ENCODE data around the gene TRIM72.

Gene TRIM72

GRCh38 chr16:31221357-31222160, 7.6 kb downstream of the TRIM72 start:
- no peak overlapping the region for H3K14ac ChIP-seq (ENCODE audit: low read length)
- H2BK120ac ChIP-seq (ENCODE audit: insufficient read depth, low read length, poor library complexity) = no peak overlapping the region
- H3K79me1 ChIP-seq (ENCODE audit: low read length) = no peaks in the 10 kb centered on the region
- no peaks in the 10 kb centered on the region for H3K36me3 ChIP-seq (ENCODE audit: control insufficient read depth in 1 of 2, insufficient read depth in 2 of 2, low read length in 2 of 2)
- no peak overlapping the region for H2AFZ ChIP-seq (ENCODE audit: insufficient read depth, low read length, poor library complexity)
- peaks cover 7% of the 10 kb centered on the region for H3K9me3 ChIP-seq (ENCODE audit: insufficient read depth, low read depth, low read length)
- H3K4ac ChIP-seq (ENCODE audit: low read depth, low read length) = no peak overlapping the region
- no peak overlapping the region for H4K91ac ChIP-seq (ENCODE audit: low read depth, low read length)
- no peak for DNase-seq
- H2BK12ac ChIP-seq (ENCODE audit: low read length) = no peak overlapping the region
- H4K12ac ChIP-seq (ENCODE audit: low read depth, low read length) = no peak overlapping the region
- no peak overlapping the region for H3K23ac ChIP-seq (ENCODE audit: low read length)
- no peak overlapping the region for H4K8ac ChIP-seq (ENCODE audit: low read depth, low read length)
- no peak overlapping the region for H3K4me3 ChIP-seq (ENCODE audit: low read depth, low read length)
- H3K27me3 ChIP-seq (ENCODE audit: insufficient read depth, low read length) = peaks cover 12% of the 10 kb centered on the region
- H3K27ac ChIP-seq (ENCODE audit: low read depth, low read length) = no peak overlapping the region
- no peak overlapping the region for H3K4me2 ChIP-seq (ENCODE audit: low read length)
- no peaks in the 10 kb centered on the region for H3K4me1 ChIP-seq (ENCODE audit: control insufficient read depth in 1 of 2, insufficient read depth in 2 of 2, low read length in 2 of 2)
- no CpG with 5 or more reads among the region's 12 CpGs for WGBS (ENCODE audit: extremely low coverage, insufficient coverage, insufficient read length)
- H3K79me2 ChIP-seq (ENCODE audit: control insufficient read depth, insufficient read depth, low read length, poor library complexity) = no peaks in the 10 kb centered on the region
- no peak overlapping the region for H2AK5ac ChIP-seq (ENCODE audit: low read length)
- H2BK5ac ChIP-seq (ENCODE audit: low read depth, low read length, poor library complexity) = no peak overlapping the region
- no peak overlapping the region for H3K9ac ChIP-seq (ENCODE audit: low read length)
- H3K18ac ChIP-seq (ENCODE audit: low read length) = no peak overlapping the region

GRCh38 chr16:31223044-31223443, 9.1 kb downstream of the TRIM72 start:
- Histone ChIP-seq H4K91ac (ENCODE audit: low read depth, low read length) (no peak overlapping the region), H3K18ac (ENCODE audit: low read length) (no peak overlapping the region)

GRCh38 chr16:31224092-31224955, 10.4 kb downstream of the TRIM72 start:
- Histone ChIP-seq H3K23ac (ENCODE audit: low read length) (no peak overlapping the region), H2AFZ (ENCODE audit: insufficient read depth, low read length, poor library complexity) (no peak overlapping the region), H2BK12ac (ENCODE audit: low read length) (no peak overlapping the region), H4K12ac (ENCODE audit: low read depth, low read length) (no peak overlapping the region), H3K4me3 (ENCODE audit: low read depth, low read length) (no peak overlapping the region), H3K79me2 (ENCODE audit: control insufficient read depth, insufficient read depth, low read length, poor library complexity) (no peaks in the 10 kb centered on the region), H2BK5ac (ENCODE audit: low read depth, low read length, poor library complexity) (no peak overlapping the region), H3K27me3 (ENCODE audit: insufficient read depth, low read length) (no peaks in the 10 kb centered on the region), H3K14ac (ENCODE audit: low read length) (no peak overlapping the region), H4K91ac (ENCODE audit: low read depth, low read length) (no peak overlapping the region), H4K8ac (ENCODE audit: low read depth, low read length) (no peak overlapping the region), H3K4me1 (ENCODE audit: control insufficient read depth in 1 of 2, insufficient read depth in 2 of 2, low read length in 2 of 2) (no peaks in the 10 kb centered on the region), H3K36me3 (ENCODE audit: control insufficient read depth in 1 of 2, insufficient read depth in 2 of 2, low read length in 2 of 2) (no peaks in the 10 kb centered on the region), H3K4ac (ENCODE audit: low read depth, low read length) (no peak overlapping the region), H3K79me1 (ENCODE audit: low read length) (no peaks in the 10 kb centered on the region), H3K9me3 (ENCODE audit: insufficient read depth, low read depth, low read length) (no peaks in the 10 kb centered on the region), H2BK120ac (ENCODE audit: insufficient read depth, low read length, poor library complexity) (no peak overlapping the region), H2AK5ac (ENCODE audit: low read length) (no peak overlapping the region), H3K4me2 (ENCODE audit: low read length) (no peak overlapping the region), H3K18ac (ENCODE audit: low read length) (no peak overlapping the region), H3K9ac (ENCODE audit: low read length) (no peak overlapping the region), H3K27ac (ENCODE audit: low read depth, low read length) (no peak overlapping the region)
- no peak for DNase-seq
- WGBS (ENCODE audit: extremely low coverage, insufficient coverage, insufficient read length) = no CpG with 5 or more reads among the region's 80 CpGs

More at GRCh38 chr16:31223044-31223443, 9.1 kb downstream of the TRIM72 start:
- no peak overlapping the region for H4K8ac ChIP-seq (ENCODE audit: low read depth, low read length)
- no peak overlapping the region for H3K23ac ChIP-seq (ENCODE audit: low read length)
- no peaks in the 10 kb centered on the region for H3K79me1 ChIP-seq (ENCODE audit: low read length)
- no peak overlapping the region for H3K9ac ChIP-seq (ENCODE audit: low read length)
- no peak overlapping the region for H2BK12ac ChIP-seq (ENCODE audit: low read length)
- H3K27me3 ChIP-seq (ENCODE audit: insufficient read depth, low read length) = no peaks in the 10 kb centered on the region
- no peaks in the 10 kb centered on the region for H3K79me2 ChIP-seq (ENCODE audit: control insufficient read depth, insufficient read depth, low read length, poor library complexity)
- H2AK5ac ChIP-seq (ENCODE audit: low read length) = no peak overlapping the region
- no peak overlapping the region for H4K12ac ChIP-seq (ENCODE audit: low read depth, low read length)
- no peak overlapping the region for H3K4ac ChIP-seq (ENCODE audit: low read depth, low read length)
- no peaks in the 10 kb centered on the region for H3K4me1 ChIP-seq (ENCODE audit: control insufficient read depth in 1 of 2, insufficient read depth in 2 of 2, low read length in 2 of 2)
- no peak overlapping the region for H3K14ac ChIP-seq (ENCODE audit: low read length)
- H2AFZ ChIP-seq (ENCODE audit: insufficient read depth, low read length, poor library complexity) = no peak overlapping the region
- DNase-seq = no peak
- no peak overlapping the region for H2BK120ac ChIP-seq (ENCODE audit: insufficient read depth, low read length, poor library complexity)
- WGBS (ENCODE audit: extremely low coverage, insufficient coverage, insufficient read length) = no CpG with 5 or more reads among the region's 5 CpGs
- H3K36me3 ChIP-seq (ENCODE audit: control insufficient read depth in 1 of 2, insufficient read depth in 2 of 2, low read length in 2 of 2) = no peaks in the 10 kb centered on the region
- no peak overlapping the region for H2BK5ac ChIP-seq (ENCODE audit: low read depth, low read length, poor library complexity)
- no peak overlapping the region for H3K27ac ChIP-seq (ENCODE audit: low read depth, low read length)
- no peak overlapping the region for H3K4me2 ChIP-seq (ENCODE audit: low read length)
- no peak overlapping the region for H3K4me3 ChIP-seq (ENCODE audit: low read depth, low read length)
- peaks cover 2% of the 10 kb centered on the region for H3K9me3 ChIP-seq (ENCODE audit: insufficient read depth, low read depth, low read length)

- no peaks in the 10 kb centered on the region for H3K36me3 ChIP-seq (ENCODE audit: control insufficient read depth in 1 of 2, insufficient read depth in 2 of 2, low read length in 2 of 2)
- H3K9ac ChIP-seq (ENCODE audit: low read length) = no peak overlapping the region
- H2BK12ac ChIP-seq (ENCODE audit: low read length) = no peak overlapping the region
- H2BK5ac ChIP-seq (ENCODE audit: low read depth, low read length, poor library complexity) = no peak overlapping the region
- H3K4me1 ChIP-seq (ENCODE audit: control insufficient read depth in 1 of 2, insufficient read depth in 2 of 2, low read length in 2 of 2) = no peaks in the 10 kb centered on the region
- H3K27me3 ChIP-seq (ENCODE audit: insufficient read depth, low read length) = no peaks in the 10 kb centered on the region
- no peaks in the 10 kb centered on the region for H3K79me1 ChIP-seq (ENCODE audit: low read length)
- H3K27ac ChIP-seq (ENCODE audit: low read depth, low read length) = no peak overlapping the region
- no peak overlapping the region for H3K14ac ChIP-seq (ENCODE audit: low read length)
- no peak overlapping the region for H3K4me3 ChIP-seq (ENCODE audit: low read depth, low read length)
- H3K23ac ChIP-seq (ENCODE audit: low read length) = no peak overlapping the region
- no peaks in the 10 kb centered on the region for H3K9me3 ChIP-seq (ENCODE audit: insufficient read depth, low read depth, low read length)
- no peak overlapping the region for H4K8ac ChIP-seq (ENCODE audit: low read depth, low read length)
- H3K18ac ChIP-seq (ENCODE audit: low read length) = no peak overlapping the region
- no peak for DNase-seq
- WGBS (ENCODE audit: extremely low coverage, insufficient coverage, insufficient read length) = no CpG with 5 or more reads among the region's 3 CpGs
- H4K12ac ChIP-seq (ENCODE audit: low read depth, low read length) = no peak overlapping the region
- no peak overlapping the region for H2BK120ac ChIP-seq (ENCODE audit: insufficient read depth, low read length, poor library complexity)
- no peak overlapping the region for H2AFZ ChIP-seq (ENCODE audit: insufficient read depth, low read length, poor library complexity)
- H3K4ac ChIP-seq (ENCODE audit: low read depth, low read length) = no peak overlapping the region
- no peaks in the 10 kb centered on the region for H3K79me2 ChIP-seq (ENCODE audit: control insufficient read depth, insufficient read depth, low read length, poor library complexity)
- no peak overlapping the region for H3K4me2 ChIP-seq (ENCODE audit: low read length)
- no peak overlapping the region for H4K91ac ChIP-seq (ENCODE audit: low read depth, low read length)
- H2AK5ac ChIP-seq (ENCODE audit: low read length) = no peak overlapping the region
Measured at GRCh38 chr16:31225193-31225592, 11.3 kb downstream of the TRIM72 start.

Measured in trophoblast cell (in vitro differentiated cells and primary cell).